Neural crest cell (in vitro differentiated cells): Measurements from ENCODE around the gene CCNF. TPM values are rescaled to one million over a fixed set of nuclear protein-coding genes. Genes with fewer than 3 reads are reported as not detected.
A peak's percentile ranks its signal among the peaks of the same experiment; 100 is the strongest.
"Not testable (repeated sequence)": the region's sequence is repeated elsewhere in the genome, so short reads cannot be mapped to it uniquely, and the experiment has no call there.

Experiments
- DNase-seq: peaks from one replicate; pipeline ENCODE4 v3.0.0; 2021; ENCODE audit warnings: low read depth, mixed read lengths, low spot score
- H3K27ac Mint-ChIP-seq: one replicate; pipeline ENCODE4 v1.8.0; 2021; ENCODE audit warnings: mild to moderate bottlenecking, mixed read lengths; ENCODE audit not compliant: unreplicated experiment
- H3K27me3 Mint-ChIP-seq: 2 replicates; pipeline ENCODE4 v1.8.0; 2021; ENCODE audit warnings: low read depth, mild to moderate bottlenecking, mixed read lengths
- H3K36me3 Mint-ChIP-seq: 2 replicates; pipeline ENCODE4 v1.8.0; 2021; ENCODE audit warnings: low read depth, mild to moderate bottlenecking, mixed read lengths
- H3K4me1 Mint-ChIP-seq: 2 replicates; pipeline ENCODE4 v1.8.0; 2021; ENCODE audit warnings: mixed read lengths
- H3K4me3 Mint-ChIP-seq: one replicate; pipeline ENCODE4 v1.8.0; 2021; ENCODE audit warnings: mild to moderate bottlenecking, mixed read lengths
- H3K9me3 Mint-ChIP-seq: 2 replicates; pipeline ENCODE4 v1.8.0; 2021; ENCODE audit warnings: mixed read lengths
- CTCF ChIP-seq: fragments of 200-600 bp; sonication (generic); conservative IDR thresholded peaks from 2 replicates; pipeline ENCODE4 v1.5.0; 2021; ENCODE audit warnings: antibody characterized with exemption, mild to moderate bottlenecking
- total RNA-seq: library from RNA; stranded (reverse); gene quantifications from 2 replicates; pipeline ENCODE4 v1.2.1, GENCODE V29; 2021

Gene CCNF
- total RNA-seq, 1 donor from 2014 or later: 67.5 TPM

GRCh38 chr16:2428784-2429033 lies 538 bp upstream of the CCNF start:
- TF ChIP-seq CTCF: no peak
- Mint-ChIP-seq H3K9me3 (no peaks in the 10 kb centered on the region), H3K27me3 (no peaks in the 10 kb centered on the region), H3K36me3 (peaks cover 3% of the 10 kb centered on the region), H3K4me3 (peak overlapping the region; percentile 87), H3K4me1 (peaks cover 27% of the 10 kb centered on the region), H3K27ac (peak overlapping the region; percentile 9)
- no peak for DNase-seq

GRCh38 chr16:2429771-2430663 lies 770 bp downstream of the CCNF start:
- no peaks in the 10 kb centered on the region for H3K9me3 Mint-ChIP-seq
- peaks cover 3% of the 10 kb centered on the region for H3K36me3 Mint-ChIP-seq
- peak overlapping the region; percentile 22 for H3K27ac Mint-ChIP-seq
- no peak for DNase-seq
- peak overlapping the region; percentile 93 for H3K4me3 Mint-ChIP-seq
- peaks cover 27% of the 10 kb centered on the region for H3K4me1 Mint-ChIP-seq
- no peak for TF ChIP-seq CTCF
- H3K27me3 Mint-ChIP-seq: no peaks in the 10 kb centered on the region

- Mint-ChIP-seq H3K27ac (no peak overlapping the region), H3K4me3 (peak overlapping the region; percentile 15), H3K9me3 (no peaks in the 10 kb centered on the region), H3K27me3 (no peaks in the 10 kb centered on the region), H3K36me3 (peaks cover 7% of the 10 kb centered on the region), H3K4me1 (peaks cover 27% of the 10 kb centered on the region)
- no peak for DNase-seq
- TF ChIP-seq CTCF: no peak
Observed at GRCh38 chr16:2432286-2432685, 3.0 kb downstream of the CCNF start.

DNA sequence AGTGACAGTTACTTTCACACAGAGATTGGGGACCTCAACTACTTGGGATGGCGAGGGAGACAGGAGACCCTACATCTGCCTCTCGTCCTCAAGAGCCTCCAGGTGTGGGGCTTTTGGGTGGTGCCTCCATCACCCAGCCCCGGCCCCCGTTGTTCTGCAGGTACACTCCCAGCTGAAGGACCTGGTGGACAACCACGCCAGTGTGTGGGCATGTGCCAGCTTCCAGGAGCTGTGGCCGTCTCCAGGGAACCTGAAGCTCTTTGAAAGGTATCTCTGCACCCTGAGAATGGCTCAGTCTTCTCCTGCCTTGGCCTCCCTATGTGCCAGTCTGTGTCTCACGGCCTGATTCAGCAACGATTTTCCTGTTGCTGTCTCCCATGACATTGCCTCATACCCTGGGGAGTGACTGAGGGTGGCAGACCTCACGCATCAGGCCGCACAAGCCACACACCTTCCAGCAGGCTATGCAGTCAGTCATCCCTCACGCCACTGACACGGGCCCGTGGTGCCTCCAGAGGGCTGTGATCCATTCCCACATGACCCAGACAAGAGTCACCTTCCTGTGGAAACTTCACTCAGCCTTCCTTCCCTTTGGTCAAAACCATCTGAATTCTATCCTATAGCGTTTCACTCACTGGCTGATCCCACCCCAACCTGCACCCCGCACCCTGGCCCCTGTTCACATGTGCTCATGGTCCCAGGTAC lies 3.7 kb downstream of the CCNF start:
- no peaks in the 10 kb centered on the region for H3K27me3 Mint-ChIP-seq
- H3K4me3 Mint-ChIP-seq: peak overlapping the region; percentile 49
- H3K9me3 Mint-ChIP-seq: no peaks in the 10 kb centered on the region
- H3K4me1 Mint-ChIP-seq: peaks cover 21% of the 10 kb centered on the region
- H3K27ac Mint-ChIP-seq: no peak overlapping the region
- DNase-seq: no peak
- TF ChIP-seq CTCF: no peak
- H3K36me3 Mint-ChIP-seq: peaks cover 9% of the 10 kb centered on the region

GRCh38 chr16:2435236-2435635 lies 6.0 kb downstream of the CCNF start:
- not testable (repeated sequence) for H3K27ac Mint-ChIP-seq, H3K9me3 Mint-ChIP-seq, H3K27me3 Mint-ChIP-seq, H3K4me1 Mint-ChIP-seq, DNase-seq, H3K4me3 Mint-ChIP-seq
- H3K36me3 Mint-ChIP-seq: peaks cover 15% of the 10 kb centered on the region

- Mint-ChIP-seq H3K4me1 (peaks cover under 1% of the 10 kb centered on the region), H3K27ac (no peak overlapping the region), H3K9me3 (no peaks in the 10 kb centered on the region), H3K27me3 (no peaks in the 10 kb centered on the region), H3K36me3 (peaks cover 15% of the 10 kb centered on the region), H3K4me3 (no peak overlapping the region)
- DNase-seq: no peak
- TF ChIP-seq CTCF: no peak
Observed at GRCh38 chr16:2436110-2436509, 6.9 kb downstream of the CCNF start.
